K562 (cell line): Measurements from ENCODE around the gene CRKL. TPM values are rescaled to one million over a fixed set of nuclear protein-coding genes. Genes with fewer than 3 reads are reported as not detected.
A peak's percentile ranks its signal among the peaks of the same experiment; 100 is the strongest.

Experiments used
- ATF4 ChIP-seq: fragments of 450-650 bp; formaldehyde crosslinking; IDR thresholded peaks from 2 replicates; pipeline ENCODE4 v1.4.0; 2022; ENCODE audit warnings: mild to moderate bottlenecking, moderate library complexity
- NFATC3 ChIP-seq: fragments of 450-650 bp; IDR thresholded peaks from 2 replicates; pipeline ENCODE4 v1.6.1; 2017; ENCODE audit warnings: mild to moderate bottlenecking
- NUFIP1 ChIP-seq: fragments of 450-650 bp; IDR thresholded peaks from 2 replicates; pipeline ENCODE4 v1.6.1; 2018; ENCODE audit not compliant: partially characterized antibody
- PHTF2 ChIP-seq: fragments of 250-450 bp; sonication (Bioruptor Pico); IDR thresholded peaks from 2 replicates; pipeline ENCODE4 v1.5.0; 2021; ENCODE audit warnings: mild to moderate bottlenecking
- PPARD ChIP-seq: fragments of 250-450 bp; sonication (Bioruptor Pico); IDR thresholded peaks from 2 replicates; pipeline ENCODE4 v1.8.0; 2022; ENCODE audit warnings: inconsistent platforms, mild to moderate bottlenecking, moderate library complexity
- PYGO2 ChIP-seq: fragments of 450-650 bp; IDR thresholded peaks from 2 replicates; pipeline ENCODE4 v1.6.1; 2016; ENCODE audit warnings: mild to moderate bottlenecking, missing genetic modification characterization, moderate library complexity, missing compliant biosample characterization
- RNF2 ChIP-seq: sonication (generic); IDR thresholded peaks from 2 replicates; pipeline ENCODE4 v1.6.1; 2016
- SMAD3 ChIP-seq: fragments of 450-650 bp; formaldehyde crosslinking; conservative IDR thresholded peaks from 2 replicates; pipeline ENCODE4 v1.4.0; 2020; ENCODE audit warnings: mild to moderate bottlenecking
- SMARCA5 ChIP-seq: fragments of 450-650 bp; IDR thresholded peaks from 2 replicates; pipeline ENCODE4 v1.6.1; 2016
- TCF15 ChIP-seq: fragments of 250-450 bp; sonication (Bioruptor Pico); IDR thresholded peaks from 2 replicates; pipeline ENCODE4 v1.8.0; 2022; ENCODE audit warnings: moderate library complexity, mild to moderate bottlenecking, inconsistent platforms
- TFE3 ChIP-seq: fragments of 450-650 bp; formaldehyde crosslinking; IDR thresholded peaks from 2 replicates; pipeline ENCODE4 v1.4.0; 2020; ENCODE audit warnings: mild to moderate bottlenecking, mixed read lengths
- ZNF24 ChIP-seq: fragments of 450-650 bp; IDR thresholded peaks from 2 replicates; pipeline ENCODE4 v1.6.1; 2016
- ZNF282 ChIP-seq: sonication (generic); formaldehyde crosslinking; IDR thresholded peaks from 2 replicates; pipeline ENCODE4 v1.8.1; 2023; ENCODE audit warnings: missing genetic modification reagents
- polyA plus RNA-seq, 8 experiments: library from polyadenylated mRNA; depleted of rRNA in 4 of 8; stranded (reverse) in 5 of 8; unstranded in 3 of 8; fragments of >200 nt; fragmentation: Nextera tagmentation in 2 of 8; fragmentation: Illumina TruSeq in 1 of 8; extraction: Ambion mirVana in 2 of 8; extraction: Trizol in 1 of 8; gene quantifications; 2 replicates each; pipeline versions ENCODE4 v1.2.1 to v1.2.3, GENCODE V29; 2011 to 2014; ENCODE audit warnings: inconsistent platforms in 1 of 8, missing spikeins in 1 of 8
- total RNA-seq, 7 experiments: library from RNA; depleted of rRNA in 6 of 7; stranded (reverse); fragments of >200 nt in 6 of 7; fragmentation: Illumina TruSeq in 2 of 7; extraction: Trizol in 2 of 7; gene quantifications; 2 replicates each; pipeline versions ENCODE4 v1.2.1 to v1.2.3, GENCODE V29; 2011 to 2021; ENCODE audit warnings: low replicate concordance in 1 of 7
- TF ChIP-seq, protein P1 (sequence below): fragments of 450-650 bp; formaldehyde crosslinking; IDR thresholded peaks from 2 replicates; pipeline ENCODE4 v1.4.0; 2022; ENCODE audit warnings: missing genetic modification characterization
- TF ChIP-seq, protein P2 (sequence below), 2 experiments: fragments of 450-650 bp in 1 of 2; sonication (generic) in 1 of 2; formaldehyde crosslinking in 1 of 2; IDR thresholded peaks; 2 replicates each; pipeline versions ENCODE4 v1.7.1 to v1.9.0; 2016 to 2022; ENCODE audit warnings: inconsistent platforms in 1 of 2, mild to moderate bottlenecking in 1 of 2, missing genetic modification reagents in 1 of 2

Gene CRKL
- total and polyA plus RNA-seq, 9 of the 15 experiments (the other 6 are each of a cell fraction or from before 2014, with no cell fraction given), result 100 to 263 (median 124) TPM

DNA sequence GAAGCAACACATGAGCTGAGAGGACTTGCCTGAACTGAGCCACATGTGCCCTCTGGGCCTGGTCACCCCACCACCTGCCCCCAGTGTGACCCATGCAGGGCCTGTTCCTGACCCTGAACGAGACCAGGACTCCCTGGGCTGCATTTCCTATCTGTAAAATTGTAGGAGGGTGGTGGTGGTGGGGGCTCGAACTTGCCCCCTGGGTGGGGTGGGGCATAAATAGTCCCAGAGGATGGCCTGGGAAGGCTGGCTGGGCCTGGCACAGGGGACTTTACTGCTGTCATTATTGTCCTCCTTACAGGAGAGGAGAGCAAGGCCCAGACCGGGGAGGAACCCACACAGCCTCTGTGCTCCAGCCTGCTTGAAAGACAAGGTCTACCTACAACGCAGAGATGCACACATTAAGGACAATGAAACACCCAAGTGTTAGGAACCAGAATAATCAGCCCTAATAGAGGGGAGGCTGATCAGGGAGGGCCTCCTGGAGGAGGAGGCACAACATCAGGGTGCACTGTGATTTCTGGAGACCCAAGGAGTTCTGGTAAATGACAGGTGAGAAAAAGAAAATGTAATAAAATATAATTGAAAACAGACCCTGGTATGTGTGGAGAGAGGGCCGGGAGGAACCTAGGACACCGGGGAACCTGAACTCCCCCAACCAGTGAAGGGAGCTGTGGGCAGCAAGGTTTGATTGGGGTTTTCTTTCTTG, 47.0 kb downstream of the CRKL start (continued):
- TF ChIP-seq TFE3 (CRISPR knock-in tag) (0 out of 2 replicates have a peak, but pooled peaks have one; percentile 9), ZNF24 (no peak), TCF15 (CRISPR knock-in tag) (no peak), PPARD (CRISPR knock-in tag) (no peak), SMARCA5 (peak; percentile 96), SMAD3 (CRISPR knock-in tag) (no peak), ATF4 (CRISPR knock-in tag) (peak; percentile 35; the same call in 1 of the 2 replicates), NFATC3 (no peak), NUFIP1 (no peak), RNF2 (no peak), PYGO2 (tag) (no peak), ZNF282 (CRISPR knock-in tag) (no peak), PHTF2 (CRISPR knock-in tag) (no peak)
- TF ChIP-seq, protein P1, sequence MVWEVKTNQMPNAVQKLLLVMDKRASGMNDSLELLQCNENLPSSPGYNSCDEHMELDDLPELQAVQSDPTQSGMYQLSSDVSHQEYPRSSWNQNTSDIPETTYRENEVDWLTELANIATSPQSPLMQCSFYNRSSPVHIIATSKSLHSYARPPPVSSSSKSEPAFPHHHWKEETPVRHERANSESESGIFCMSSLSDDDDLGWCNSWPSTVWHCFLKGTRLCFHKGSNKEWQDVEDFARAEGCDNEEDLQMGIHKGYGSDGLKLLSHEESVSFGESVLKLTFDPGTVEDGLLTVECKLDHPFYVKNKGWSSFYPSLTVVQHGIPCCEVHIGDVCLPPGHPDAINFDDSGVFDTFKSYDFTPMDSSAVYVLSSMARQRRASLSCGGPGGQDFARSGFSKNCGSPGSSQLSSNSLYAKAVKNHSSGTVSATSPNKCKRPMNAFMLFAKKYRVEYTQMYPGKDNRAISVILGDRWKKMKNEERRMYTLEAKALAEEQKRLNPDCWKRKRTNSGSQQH, result peak; percentile 62; the same call in 1 of the 2 replicates
- TF ChIP-seq, protein P2, sequence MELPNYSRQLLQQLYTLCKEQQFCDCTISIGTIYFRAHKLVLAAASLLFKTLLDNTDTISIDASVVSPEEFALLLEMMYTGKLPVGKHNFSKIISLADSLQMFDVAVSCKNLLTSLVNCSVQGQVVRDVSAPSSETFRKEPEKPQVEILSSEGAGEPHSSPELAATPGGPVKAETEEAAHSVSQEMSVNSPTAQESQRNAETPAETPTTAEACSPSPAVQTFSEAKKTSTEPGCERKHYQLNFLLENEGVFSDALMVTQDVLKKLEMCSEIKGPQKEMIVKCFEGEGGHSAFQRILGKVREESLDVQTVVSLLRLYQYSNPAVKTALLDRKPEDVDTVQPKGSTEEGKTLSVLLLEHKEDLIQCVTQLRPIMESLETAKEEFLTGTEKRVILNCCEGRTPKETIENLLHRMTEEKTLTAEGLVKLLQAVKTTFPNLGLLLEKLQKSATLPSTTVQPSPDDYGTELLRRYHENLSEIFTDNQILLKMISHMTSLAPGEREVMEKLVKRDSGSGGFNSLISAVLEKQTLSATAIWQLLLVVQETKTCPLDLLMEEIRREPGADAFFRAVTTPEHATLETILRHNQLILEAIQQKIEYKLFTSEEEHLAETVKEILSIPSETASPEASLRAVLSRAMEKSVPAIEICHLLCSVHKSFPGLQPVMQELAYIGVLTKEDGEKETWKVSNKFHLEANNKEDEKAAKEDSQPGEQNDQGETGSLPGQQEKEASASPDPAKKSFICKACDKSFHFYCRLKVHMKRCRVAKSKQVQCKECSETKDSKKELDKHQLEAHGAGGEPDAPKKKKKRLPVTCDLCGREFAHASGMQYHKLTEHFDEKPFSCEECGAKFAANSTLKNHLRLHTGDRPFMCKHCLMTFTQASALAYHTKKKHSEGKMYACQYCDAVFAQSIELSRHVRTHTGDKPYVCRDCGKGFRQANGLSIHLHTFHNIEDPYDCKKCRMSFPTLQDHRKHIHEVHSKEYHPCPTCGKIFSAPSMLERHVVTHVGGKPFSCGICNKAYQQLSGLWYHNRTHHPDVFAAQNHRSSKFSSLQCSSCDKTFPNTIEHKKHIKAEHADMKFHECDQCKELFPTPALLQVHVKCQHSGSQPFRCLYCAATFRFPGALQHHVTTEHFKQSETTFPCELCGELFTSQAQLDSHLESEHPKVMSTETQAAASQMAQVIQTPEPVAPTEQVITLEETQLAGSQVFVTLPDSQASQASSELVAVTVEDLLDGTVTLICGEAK (IDR thresholded peaks at IDR 0.05), result no peak
- TF ChIP-seq, protein P2 (CRISPR knock-in tag; IDR thresholded peaks at IDR 0.05), result no peak
